Upper lobe of left lung (tissue), 6 donors: ENCODE data around the gene GRK5. TPM values are rescaled to one million over a fixed set of nuclear protein-coding genes. Genes with fewer than 3 reads are reported as not detected.

ENCODE experiments used
- ATAC-seq, 2 donors: fragments of 200-7000 bp; cut with Tn5 transposase; one replicate each; pipeline ENCODE4 v1.9.1; 2022; ENCODE audit warnings: mild to moderate bottlenecking in 2 of 2, moderate library complexity in 2 of 2; ENCODE audit not compliant: low FRiP score in 2 of 2
- DNase-seq, 2 donors: peaks; one replicate each; pipeline ENCODE4 v3.0.0-alpha.2; 2019 to 2020
- H3K27ac ChIP-seq, 4 donors: fragments of 200-600 bp; sonication (generic); one replicate each; pipeline ENCODE4 v1.5.1; 2016 to 2019
- H3K27me3 ChIP-seq, 4 donors: fragments of 200-600 bp; sonication (generic); one replicate each; pipeline ENCODE4 v1.5.1; 2017 to 2019
- H3K36me3 ChIP-seq, 4 donors: fragments of 200-600 bp; sonication (generic); one replicate each; pipeline ENCODE4 v1.5.1; 2016 to 2019
- H3K4me1 ChIP-seq, 4 donors: fragments of 200-600 bp; sonication (generic); one replicate each; pipeline ENCODE4 v1.5.1; 2018 to 2019
- H3K4me3 ChIP-seq, 4 donors: fragments of 200-600 bp; sonication (generic); one replicate each; pipeline ENCODE4 v1.5.1; 2017 to 2019; ENCODE audit warnings: mild to moderate bottlenecking in 2 of 4, moderate library complexity in 1 of 4
- H3K9me3 ChIP-seq, 4 donors: fragments of 200-600 bp; sonication (generic); one replicate each; pipeline ENCODE4 v1.5.1; 2018 to 2019
- EP300 ChIP-seq, 4 donors: sonication (generic); formaldehyde crosslinking; IDR thresholded peaks; one replicate each; pipeline ENCODE4 v1.5.1; 2017; ENCODE audit warnings: antibody characterized with exemption in 4 of 4, control low read depth in 2 of 4
- POLR2A ChIP-seq, 4 donors: fragments of 450-650 bp; IDR thresholded peaks; one replicate each; pipeline ENCODE4 v1.5.1; 2016 to 2017; ENCODE audit warnings: antibody characterized with exemption in 4 of 4, mild to moderate bottlenecking in 2 of 4
- POLR2AphosphoS5 ChIP-seq, 2 donors: sonication (generic); formaldehyde crosslinking; IDR thresholded peaks; one replicate each; pipeline ENCODE4 v1.5.1; 2017; ENCODE audit warnings: antibody characterized with exemption in 2 of 2
- WGBS, 2 donors: methylation state at CpG; one replicate each; pipeline ENCODE4 v1.1.5; 2017 to 2018; 5-methylcytosine and 5-hydroxymethylcytosine counted together
- total RNA-seq, 6 donors: library from RNA; depleted of rRNA in 4 of 6; stranded (reverse); fragments of >200 nt in 4 of 6; gene quantifications; one replicate each; pipeline versions ENCODE4 v1.1.0 to v1.2.1, GENCODE V29; 2016 to 2021
- TF ChIP-seq, protein P1 (sequence below), 6 experiments: fragments of 450-650 bp in 4 of 6; fragments of 200-600 bp in 2 of 6; sonication (generic) in 2 of 6; IDR thresholded peaks; one replicate each; pipeline ENCODE4 v1.5.1; 2016 to 2019; ENCODE audit warnings: antibody characterized with exemption in 6 of 6
- donor health status: DM: no; HTN: no; CAD: no; lungs with moderate emphysema.
- donor health status: DM: no; HTN: yes; CAD: no; lungs with severe emphysema.

GRK5 gene
- total RNA-seq, 6 donors from 2014 or later = 38.6 to 80.9 (median 61.1) TPM

DNA sequence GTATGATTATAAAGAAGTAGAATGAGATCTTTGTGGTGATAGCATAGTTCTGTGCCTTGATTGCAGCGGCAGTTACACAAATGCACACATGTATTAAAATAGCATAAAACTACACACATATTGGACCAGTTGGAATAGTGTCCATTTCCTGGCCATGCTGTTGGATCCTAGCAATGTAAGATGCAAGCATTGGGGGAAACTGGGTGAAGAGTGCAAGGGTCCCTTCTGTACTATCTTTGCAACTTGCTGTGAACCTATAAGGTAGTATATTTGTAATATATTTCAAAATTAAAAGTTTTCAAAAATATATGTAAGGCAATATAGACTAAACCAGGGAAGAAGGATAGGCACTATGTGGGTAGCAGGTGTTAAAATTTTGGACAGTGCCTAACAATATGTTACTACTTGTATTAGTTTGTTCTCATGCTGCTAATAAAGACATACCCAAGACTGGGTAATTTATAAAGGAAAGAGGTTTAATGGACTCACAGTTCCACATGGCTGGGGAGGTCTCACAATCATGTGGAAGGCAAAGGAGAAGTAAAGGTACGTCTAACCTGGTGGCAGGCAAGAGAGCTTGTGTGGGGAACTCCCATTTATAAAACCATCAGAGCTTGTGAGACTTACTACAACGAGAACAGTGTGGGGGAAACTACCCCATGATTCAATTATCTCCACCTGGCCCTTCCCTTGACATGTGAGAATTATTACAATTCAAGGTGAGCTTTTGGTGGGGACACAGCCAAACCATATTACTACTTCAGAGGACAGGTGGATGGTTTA, 263.7 kb downstream of the GRK5 start:
- Histone ChIP-seq H3K27ac (no peak overlapping the region), H3K27me3 (no peaks in the 10 kb centered on the region), H3K36me3 (no peaks in the 10 kb centered on the region), H3K4me3 (no peak overlapping the region), H3K9me3 (no peaks in the 10 kb centered on the region), H3K4me1 (no peaks in the 10 kb centered on the region)
- ATAC-seq (no peak), DNase-seq (no peak)
- 76 to 79% methylated on average over 3 of the region's 3 CpGs for WGBS, 2 donors
- TF ChIP-seq POLR2A (IDR thresholded peaks at IDR 0.05) (no peak), EP300 (IDR thresholded peaks at IDR 0.05) (no peak), POLR2AphosphoS5 (IDR thresholded peaks at IDR 0.05) (no peak)
- TF ChIP-seq, protein P1, sequence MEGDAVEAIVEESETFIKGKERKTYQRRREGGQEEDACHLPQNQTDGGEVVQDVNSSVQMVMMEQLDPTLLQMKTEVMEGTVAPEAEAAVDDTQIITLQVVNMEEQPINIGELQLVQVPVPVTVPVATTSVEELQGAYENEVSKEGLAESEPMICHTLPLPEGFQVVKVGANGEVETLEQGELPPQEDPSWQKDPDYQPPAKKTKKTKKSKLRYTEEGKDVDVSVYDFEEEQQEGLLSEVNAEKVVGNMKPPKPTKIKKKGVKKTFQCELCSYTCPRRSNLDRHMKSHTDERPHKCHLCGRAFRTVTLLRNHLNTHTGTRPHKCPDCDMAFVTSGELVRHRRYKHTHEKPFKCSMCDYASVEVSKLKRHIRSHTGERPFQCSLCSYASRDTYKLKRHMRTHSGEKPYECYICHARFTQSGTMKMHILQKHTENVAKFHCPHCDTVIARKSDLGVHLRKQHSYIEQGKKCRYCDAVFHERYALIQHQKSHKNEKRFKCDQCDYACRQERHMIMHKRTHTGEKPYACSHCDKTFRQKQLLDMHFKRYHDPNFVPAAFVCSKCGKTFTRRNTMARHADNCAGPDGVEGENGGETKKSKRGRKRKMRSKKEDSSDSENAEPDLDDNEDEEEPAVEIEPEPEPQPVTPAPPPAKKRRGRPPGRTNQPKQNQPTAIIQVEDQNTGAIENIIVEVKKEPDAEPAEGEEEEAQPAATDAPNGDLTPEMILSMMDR (IDR thresholded peaks at IDR 0.05) = no peak

DNA sequence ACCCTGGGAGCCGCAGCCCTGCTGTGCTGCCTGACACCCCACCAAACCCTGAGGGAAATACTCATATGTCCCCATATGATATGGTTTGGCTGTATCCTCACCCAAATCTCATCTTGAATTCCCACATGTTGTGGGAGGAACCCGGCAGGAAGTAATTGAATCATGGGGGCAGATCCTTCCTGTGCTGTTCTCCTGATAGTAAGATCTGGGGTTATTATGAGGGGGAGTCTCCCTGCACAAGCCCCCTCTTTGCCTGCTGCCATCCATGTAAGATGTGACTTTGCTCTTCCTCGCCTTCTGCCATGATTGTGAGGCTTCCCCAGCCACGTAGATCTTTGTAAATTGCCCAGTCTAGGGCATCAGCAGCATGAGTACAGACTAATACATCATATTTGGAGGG, 266.4 kb downstream of the GRK5 start:
- DNase-seq (no peak), ATAC-seq (no peak)
- 90 to 95% methylated on average over 4 of the region's 4 CpGs for WGBS, 2 donors

GRCh38 chr10:119474606-119475005, 267.2 kb downstream of the GRK5 start:
- Histone ChIP-seq H3K27me3 (no peaks in the 10 kb centered on the region), H3K4me1 (no peaks in the 10 kb centered on the region), H3K4me3 (no peak overlapping the region), H3K27ac (no peak overlapping the region), H3K9me3 (no peaks in the 10 kb centered on the region), H3K36me3 (no peaks in the 10 kb centered on the region)
- no peak for ATAC-seq
- no peak for DNase-seq
- WGBS, 2 donors = 90 to 93% methylated on average over 2 to 10 of the region's 10 CpGs
- no peak for TF ChIP-seq POLR2AphosphoS5 (IDR thresholded peaks at IDR 0.05)
- TF ChIP-seq, protein P1 (IDR thresholded peaks at IDR 0.05) = no peak
- no peak for TF ChIP-seq POLR2A (IDR thresholded peaks at IDR 0.05)
- TF ChIP-seq EP300 (IDR thresholded peaks at IDR 0.05) = no peak

More for the DNA sequence above, 266.4 kb downstream of the GRK5 start:
- Histone ChIP-seq H3K36me3 (no peaks in the 10 kb centered on the region), H3K4me3 (no peak overlapping the region), H3K27me3 (no peaks in the 10 kb centered on the region), H3K9me3 (no peaks in the 10 kb centered on the region), H3K27ac (no peak overlapping the region), H3K4me1 (no peaks in the 10 kb centered on the region)
- TF ChIP-seq POLR2AphosphoS5 (IDR thresholded peaks at IDR 0.05) (no peak), EP300 (IDR thresholded peaks at IDR 0.05) (no peak), POLR2A (IDR thresholded peaks at IDR 0.05) (no peak)
- TF ChIP-seq, protein P1 (IDR thresholded peaks at IDR 0.05) = no peak

- no peaks in the 10 kb centered on the region for H3K4me1 ChIP-seq
- ATAC-seq (no peak), DNase-seq (no peak)
- no peak overlapping the region for H3K4me3 ChIP-seq
- no peaks in the 10 kb centered on the region for H3K27me3 ChIP-seq
- TF ChIP-seq EP300 (IDR thresholded peaks at IDR 0.05) = no peak
- TF ChIP-seq POLR2AphosphoS5 (IDR thresholded peaks at IDR 0.05) = no peak
- TF ChIP-seq, protein P1 (IDR thresholded peaks at IDR 0.05) = no peak
- WGBS, 2 donors = 70 to 74% methylated on average over 3 of the region's 3 CpGs
- no peaks in the 10 kb centered on the region for H3K36me3 ChIP-seq
- H3K27ac ChIP-seq = no peak overlapping the region
- H3K9me3 ChIP-seq = no peaks in the 10 kb centered on the region
Measured at GRCh38 chr10:119477444-119477843, 270.1 kb downstream of the GRK5 start.
